WTC11 (cell line): Measurements from ENCODE around the gene XKRX. TPM values are rescaled to one million over a fixed set of nuclear protein-coding genes. Genes with fewer than 3 reads are reported as not detected.

Source experiments
- ATAC-seq: fragments of 200-7000 bp; cut with Tn5 transposase; 2 replicates; pipeline ENCODE4 v1.10.0; 2021; ENCODE audit warnings: mild to moderate bottlenecking, moderate library complexity
- CTCF ChIA-PET: fragments of 300-600 bp; sonication (Branson Sonifier 250); formaldehyde crosslinking; loops from one replicate; lab custom pipeline; 2021; ENCODE audit warnings: antibody characterized with exemption; lab: Charles Lee
- POLR2A ChIA-PET: fragments of 350-600 bp; sonication (Branson Sonifier 250); formaldehyde crosslinking; loops from one replicate; lab custom pipeline; 2021; ENCODE audit warnings: antibody characterized with exemption; lab: Charles Lee
- DNase-seq: peaks from one replicate; pipeline ENCODE4 v3.0.0; 2021; ENCODE audit warnings: low spot score
- H3K27ac Mint-ChIP-seq: 2 replicates; pipeline ENCODE4 v1.8.0; 2021; ENCODE audit warnings: mixed read lengths
- H3K27me3 Mint-ChIP-seq: 2 replicates; pipeline ENCODE4 v1.8.0; 2021; ENCODE audit warnings: low read depth, mild to moderate bottlenecking, moderate library complexity, mixed read lengths
- H3K36me3 Mint-ChIP-seq: 2 replicates; pipeline ENCODE4 v1.8.0; 2021; ENCODE audit warnings: mixed read lengths
- H3K4me1 Mint-ChIP-seq: 2 replicates; pipeline ENCODE4 v1.8.0; 2022; ENCODE audit warnings: mixed read lengths
- H3K4me3 Mint-ChIP-seq: 2 replicates; pipeline ENCODE4 v1.8.0; 2021; ENCODE audit warnings: mild to moderate bottlenecking, moderate library complexity, mixed read lengths
- H3K9me3 Mint-ChIP-seq: 2 replicates; pipeline ENCODE4 v1.8.0; 2021; ENCODE audit warnings: mixed read lengths
- ATF1 ChIP-seq: sonication (generic); formaldehyde crosslinking; IDR thresholded peaks from 2 replicates; pipeline ENCODE4 v1.8.1; 2023; ENCODE audit warnings: mild to moderate bottlenecking, moderate library complexity, missing genetic modification reagents
- ELF4 ChIP-seq: sonication (generic); formaldehyde crosslinking; IDR thresholded peaks from 2 replicates; pipeline ENCODE4 v1.8.1; 2022; ENCODE audit warnings: low read depth, mild to moderate bottlenecking, moderate library complexity, missing genetic modification reagents
- GABPB1 ChIP-seq: sonication (generic); formaldehyde crosslinking; IDR thresholded peaks from 2 replicates; pipeline ENCODE4 v1.8.1; 2023; ENCODE audit warnings: mild to moderate bottlenecking, missing genetic modification reagents
- JAZF1 ChIP-seq: fragments of 250-450 bp; sonication (Bioruptor Pico); IDR thresholded peaks from 2 replicates; pipeline ENCODE4 v1.9.0; 2021; ENCODE audit warnings: moderate library complexity, mild to moderate bottlenecking, inconsistent platforms
- JUN ChIP-seq: sonication (generic); formaldehyde crosslinking; IDR thresholded peaks from 2 replicates; pipeline ENCODE4 v1.8.0; 2023; ENCODE audit warnings: mild to moderate bottlenecking, missing genetic modification reagents
- KAT7 ChIP-seq: sonication (generic); formaldehyde crosslinking; IDR thresholded peaks from 2 replicates; pipeline ENCODE4 v1.8.1; 2023; ENCODE audit warnings: missing genetic modification reagents, mild to moderate bottlenecking, borderline replicate concordance
- MXD4 ChIP-seq: fragments of 250-450 bp; sonication (Bioruptor Pico); IDR thresholded peaks from 2 replicates; pipeline ENCODE4 v1.8.0; 2021; ENCODE audit warnings: mild to moderate bottlenecking, moderate library complexity, borderline replicate concordance
- NR2C2 ChIP-seq: sonication (generic); formaldehyde crosslinking; IDR thresholded peaks from 2 replicates; pipeline ENCODE4 v1.8.0; 2022; ENCODE audit warnings: mild to moderate bottlenecking, missing genetic modification reagents
- RORB ChIP-seq: fragments of 250-450 bp; sonication (Bioruptor Pico); IDR thresholded peaks from 2 replicates; pipeline ENCODE4 v1.9.0; 2021; ENCODE audit warnings: mild to moderate bottlenecking
- SMAD3 ChIP-seq: sonication (generic); formaldehyde crosslinking; IDR thresholded peaks from 2 replicates; pipeline ENCODE4 v1.8.0; 2022; ENCODE audit warnings: missing genetic modification reagents, mild to moderate bottlenecking, borderline replicate concordance
- SMAD4 ChIP-seq: sonication (generic); formaldehyde crosslinking; IDR thresholded peaks from 2 replicates; pipeline ENCODE4 v1.8.0; 2022; ENCODE audit warnings: mild to moderate bottlenecking, missing genetic modification reagents
- TCF7 ChIP-seq: sonication (generic); formaldehyde crosslinking; IDR thresholded peaks from 2 replicates; pipeline ENCODE4 v1.8.0; 2022; ENCODE audit warnings: mild to moderate bottlenecking, low read depth, missing genetic modification reagents, moderate library complexity
- ZNF263 ChIP-seq: sonication (generic); formaldehyde crosslinking; IDR thresholded peaks from 2 replicates; pipeline ENCODE4 v1.8.1; 2022; ENCODE audit warnings: low read depth, mild to moderate bottlenecking, moderate library complexity, missing genetic modification reagents
- ZNF396 ChIP-seq: fragments of 250-450 bp; sonication (Bioruptor Pico); IDR thresholded peaks from 2 replicates; pipeline ENCODE4 v1.8.0; 2021; ENCODE audit warnings: mild to moderate bottlenecking, moderate library complexity, borderline replicate concordance
- ZNF425 ChIP-seq: fragments of 250-450 bp; sonication (Bioruptor Pico); conservative IDR thresholded peaks from 2 replicates; pipeline ENCODE4 v1.9.0; 2021; ENCODE audit warnings: mild to moderate bottlenecking
- ZSCAN18 ChIP-seq: fragments of 250-450 bp; sonication (Bioruptor Pico); IDR thresholded peaks from 2 replicates; pipeline ENCODE4 v2.1.2; 2022; ENCODE audit warnings: mild to moderate bottlenecking, moderate library complexity
- total RNA-seq: library from RNA; stranded (reverse); gene quantifications from 3 replicates; pipeline ENCODE4 v1.2.3, GENCODE V29; 2021
- TF ChIP-seq, protein P1 (sequence below): sonication (generic); formaldehyde crosslinking; IDR thresholded peaks from 2 replicates; pipeline ENCODE4 v1.8.1; 2022; ENCODE audit warnings: low read depth, missing genetic modification reagents, borderline replicate concordance
- TF ChIP-seq, protein P2 (sequence below): sonication (generic); formaldehyde crosslinking; IDR thresholded peaks from 2 replicates; pipeline ENCODE4 v1.8.1; 2022; ENCODE audit warnings: mild to moderate bottlenecking, missing genetic modification reagents, moderate library complexity, borderline replicate concordance

XKRX gene
- total RNA-seq, 1 experiment from 2014 or later: 1.1 TPM

DNA sequence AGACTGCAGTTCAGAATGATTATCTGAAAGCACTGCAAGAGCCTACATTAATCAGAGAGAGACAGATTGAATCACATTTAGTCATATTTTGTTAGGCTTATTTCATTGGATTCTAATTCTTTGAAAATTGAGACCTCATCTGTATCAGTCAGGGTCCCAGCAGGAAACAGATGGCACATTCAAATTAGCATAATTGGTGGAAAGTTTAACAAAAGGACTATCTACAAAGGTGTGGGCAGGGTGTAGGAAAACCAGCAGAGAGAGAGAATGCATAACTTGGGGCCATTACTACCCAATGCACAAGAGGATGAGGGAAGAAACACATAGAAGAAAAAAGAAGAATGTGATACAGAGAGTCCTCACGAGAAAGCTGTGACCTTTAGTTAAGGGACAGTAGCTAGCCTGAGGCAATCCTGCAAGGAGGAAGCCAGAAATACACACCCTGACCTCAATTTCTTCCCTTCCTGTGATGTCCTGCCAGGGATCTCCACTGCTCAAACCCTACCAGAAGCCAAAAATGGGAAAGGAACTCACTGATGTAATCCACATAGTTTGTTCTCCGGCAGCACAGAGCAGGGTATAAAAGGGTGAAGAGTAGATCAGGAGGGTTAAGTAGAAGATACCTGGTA lies 17.7 kb upstream of the XKRX start:
- no peaks in the 10 kb centered on the region for H3K36me3 Mint-ChIP-seq
- ATAC-seq (no peak), DNase-seq (no peak)
- H3K27ac Mint-ChIP-seq: peak overlapping the region; percentile 45; the same call in 1 of the 2 replicates
- POLR2A ChIA-PET: no interaction called here
- TF ChIP-seq ZNF263 (CRISPR knock-in tag) (no peak), MXD4 (CRISPR knock-in tag) (no peak), ZNF425 (CRISPR knock-in tag) (no peak), KAT7 (CRISPR knock-in tag) (no peak), GABPB1 (CRISPR knock-in tag) (no peak), SMAD3 (CRISPR knock-in tag) (no peak), JUN (no peak), NR2C2 (CRISPR knock-in tag) (no peak), ELF4 (CRISPR knock-in tag) (no peak), SMAD4 (CRISPR knock-in tag) (no peak), RORB (CRISPR knock-in tag) (no peak), ATF1 (no peak), ZNF396 (CRISPR knock-in tag) (no peak)
- TF ChIP-seq, protein P1, sequence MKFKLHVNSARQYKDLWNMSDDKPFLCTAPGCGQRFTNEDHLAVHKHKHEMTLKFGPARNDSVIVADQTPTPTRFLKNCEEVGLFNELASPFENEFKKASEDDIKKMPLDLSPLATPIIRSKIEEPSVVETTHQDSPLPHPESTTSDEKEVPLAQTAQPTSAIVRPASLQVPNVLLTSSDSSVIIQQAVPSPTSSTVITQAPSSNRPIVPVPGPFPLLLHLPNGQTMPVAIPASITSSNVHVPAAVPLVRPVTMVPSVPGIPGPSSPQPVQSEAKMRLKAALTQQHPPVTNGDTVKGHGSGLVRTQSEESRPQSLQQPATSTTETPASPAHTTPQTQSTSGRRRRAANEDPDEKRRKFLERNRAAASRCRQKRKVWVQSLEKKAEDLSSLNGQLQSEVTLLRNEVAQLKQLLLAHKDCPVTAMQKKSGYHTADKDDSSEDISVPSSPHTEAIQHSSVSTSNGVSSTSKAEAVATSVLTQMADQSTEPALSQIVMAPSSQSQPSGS (CRISPR knock-in tag): no peak
- TF ChIP-seq, protein P2, sequence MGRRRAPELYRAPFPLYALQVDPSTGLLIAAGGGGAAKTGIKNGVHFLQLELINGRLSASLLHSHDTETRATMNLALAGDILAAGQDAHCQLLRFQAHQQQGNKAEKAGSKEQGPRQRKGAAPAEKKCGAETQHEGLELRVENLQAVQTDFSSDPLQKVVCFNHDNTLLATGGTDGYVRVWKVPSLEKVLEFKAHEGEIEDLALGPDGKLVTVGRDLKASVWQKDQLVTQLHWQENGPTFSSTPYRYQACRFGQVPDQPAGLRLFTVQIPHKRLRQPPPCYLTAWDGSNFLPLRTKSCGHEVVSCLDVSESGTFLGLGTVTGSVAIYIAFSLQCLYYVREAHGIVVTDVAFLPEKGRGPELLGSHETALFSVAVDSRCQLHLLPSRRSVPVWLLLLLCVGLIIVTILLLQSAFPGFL: no peak
- CTCF ChIA-PET: no interaction called here
- H3K4me3 Mint-ChIP-seq: no peak overlapping the region
- peaks cover 15% of the 10 kb centered on the region for H3K4me1 Mint-ChIP-seq
- H3K27me3 Mint-ChIP-seq: no peaks in the 10 kb centered on the region
- no peaks in the 10 kb centered on the region for H3K9me3 Mint-ChIP-seq

DNA sequence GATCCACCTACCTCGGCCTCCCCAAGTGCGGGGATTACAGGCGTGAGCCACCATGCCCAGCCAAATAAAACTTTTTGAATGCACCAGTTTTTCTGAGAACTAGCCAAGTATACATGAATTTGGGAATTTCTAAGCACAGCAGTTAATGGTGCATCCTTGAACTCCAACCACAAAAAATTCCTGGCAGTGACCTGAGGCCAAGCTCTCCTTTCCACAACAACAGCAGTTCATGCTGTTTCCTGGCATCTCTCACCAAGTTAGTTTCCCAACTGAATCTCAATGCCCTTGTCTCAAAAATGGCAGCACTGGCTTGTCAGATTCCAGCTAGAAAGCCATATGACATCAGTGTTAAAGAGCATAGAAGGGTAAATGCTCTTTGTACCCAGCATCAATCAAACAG lies 15.9 kb upstream of the XKRX start:
- Mint-ChIP-seq H3K4me3 (no peak overlapping the region), H3K9me3 (no peaks in the 10 kb centered on the region), H3K4me1 (peaks cover 15% of the 10 kb centered on the region), H3K36me3 (no peaks in the 10 kb centered on the region), H3K27me3 (no peaks in the 10 kb centered on the region), H3K27ac (no peak overlapping the region)
- POLR2A ChIA-PET: no interaction called here
- ATAC-seq: no peak
- CTCF ChIA-PET: no interaction called here
- TF ChIP-seq TCF7 (CRISPR knock-in tag): no peak
- no peak for TF ChIP-seq ZSCAN18 (CRISPR knock-in tag)
- no peak for TF ChIP-seq JAZF1
- no peak for DNase-seq
